Right lobe of liver (tissue), 6 donors: Measurements from ENCODE around the gene TUBA1C. TPM values are rescaled to one million over a fixed set of nuclear protein-coding genes. Genes with fewer than 3 reads are reported as not detected.
"Not testable (repeated sequence)": the region's sequence is repeated elsewhere in the genome, so short reads cannot be mapped to it uniquely, and the experiment has no call there.

ENCODE experiments used
- ATAC-seq, 4 donors: fragments of 200-7000 bp; cut with Tn5 transposase; one replicate each; pipeline ENCODE4 v1.9.1; 2020; ENCODE audit warnings: mild to moderate bottlenecking in 4 of 4, moderate library complexity in 4 of 4
- DNase-seq, 3 donors: peaks; one replicate each; pipeline ENCODE4 v3.0.0-alpha.2; 2020
- H3K27ac ChIP-seq, 3 donors: fragments of 200-600 bp; one replicate each; pipeline ENCODE4 v1.8.0; 2022
- H3K27me3 ChIP-seq, 2 donors: fragments of 200-600 bp; one replicate each; pipeline ENCODE4 v1.8.0; 2022
- H3K36me3 ChIP-seq, 4 donors: fragments of 200-600 bp; sonication (generic) in 1 of 4; one replicate each; pipeline versions ENCODE4 v1.5.1 to v1.8.0; 2017 to 2022; ENCODE audit warnings: control low read depth in 1 of 4
- H3K4me1 ChIP-seq, 4 donors: fragments of 200-600 bp; sonication (generic) in 1 of 4; one replicate each; pipeline versions ENCODE4 v1.5.1 to v1.8.0; 2017 to 2022; ENCODE audit warnings: control low read depth in 1 of 4
- H3K4me3 ChIP-seq, 3 donors: fragments of 200-600 bp; one replicate each; pipeline ENCODE4 v1.8.0; 2022
- H3K9me3 ChIP-seq, 4 donors: fragments of 200-600 bp; sonication (generic) in 1 of 4; one replicate each; pipeline versions ENCODE4 v1.5.1 to v1.8.0; 2017 to 2022; ENCODE audit warnings: control low read depth in 1 of 4
- POLR2A ChIP-seq: fragments of 450-650 bp; IDR thresholded peaks from one replicate; pipeline ENCODE4 v1.6.1; 2017; ENCODE audit warnings: antibody characterized with exemption, mild to moderate bottlenecking
- WGBS: methylation state at CpG from one replicate; pipeline ENCODE4 v1.1.6; 2018; ENCODE audit warnings: low coverage, low lambda C conversion rate; ENCODE audit not compliant: insufficient coverage; ENCODE audit errors: missing lambda C conversion rate; 5-methylcytosine and 5-hydroxymethylcytosine counted together
- intact Hi-C, 2 donors: fragments of 100-400 bp; cut with DNase I; formaldehyde crosslinking; loops; one replicate each; pipeline versions ENCODE4 v1.11.2 to v1.14.1; 2022
- total RNA-seq, 6 experiments: library from RNA; depleted of rRNA in 2 of 6; stranded (reverse); fragments of >200 nt in 2 of 6; fragmentation: NEBNext Ultra II Directional in 3 of 6; extraction: Animal tissue kit (Norgen Biotek cat#: 25700) in 3 of 6; gene quantifications; one replicate each; pipeline versions ENCODE4 v1.1.0 to v1.2.4, GENCODE V29; 2016 to 2023
- TF ChIP-seq, protein P1 (sequence below), 4 donors: fragments of 200-600 bp in 3 of 4; fragments of 450-650 bp in 1 of 4; IDR thresholded peaks; one replicate each; pipeline versions ENCODE4 v1.5.1 to v1.8.0; 2016 to 2022; ENCODE audit warnings: antibody characterized with exemption in 4 of 4, mild to moderate bottlenecking in 2 of 4
- donor health status: DM: no; HTN: yes; CAD: no.
- donor health status: DM: no; HTN: no; CAD: no.
- donor health status: DM: no; HTN: no; CAD: no.
- donor health status: DM: no; HTN: yes; CAD: no.
- donor health status: DM: no; HTN: yes; CAD: no.

TUBA1C gene
- total RNA-seq, 6 experiments from 2014 or later: 40.6 to 224 (median 68.7) TPM

DNA sequence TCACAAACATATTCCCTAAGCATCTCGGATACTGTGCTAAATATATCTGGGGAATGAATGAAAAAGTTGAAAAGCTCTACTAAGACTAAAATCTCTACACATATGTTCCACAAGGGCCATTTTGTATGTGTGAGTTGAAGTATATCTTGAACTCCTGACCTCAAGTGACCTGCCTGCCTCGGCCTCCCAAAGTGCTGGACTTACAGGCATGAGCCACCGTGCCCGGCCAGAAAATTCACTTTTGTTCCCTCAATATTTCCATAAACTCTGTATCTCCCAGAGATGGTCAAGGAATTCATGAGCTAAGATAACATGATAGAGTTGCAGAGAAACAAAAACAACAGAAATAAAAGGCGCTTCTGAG is 1.5 kb upstream of the TUBA1C start:
- TF ChIP-seq, protein P1, sequence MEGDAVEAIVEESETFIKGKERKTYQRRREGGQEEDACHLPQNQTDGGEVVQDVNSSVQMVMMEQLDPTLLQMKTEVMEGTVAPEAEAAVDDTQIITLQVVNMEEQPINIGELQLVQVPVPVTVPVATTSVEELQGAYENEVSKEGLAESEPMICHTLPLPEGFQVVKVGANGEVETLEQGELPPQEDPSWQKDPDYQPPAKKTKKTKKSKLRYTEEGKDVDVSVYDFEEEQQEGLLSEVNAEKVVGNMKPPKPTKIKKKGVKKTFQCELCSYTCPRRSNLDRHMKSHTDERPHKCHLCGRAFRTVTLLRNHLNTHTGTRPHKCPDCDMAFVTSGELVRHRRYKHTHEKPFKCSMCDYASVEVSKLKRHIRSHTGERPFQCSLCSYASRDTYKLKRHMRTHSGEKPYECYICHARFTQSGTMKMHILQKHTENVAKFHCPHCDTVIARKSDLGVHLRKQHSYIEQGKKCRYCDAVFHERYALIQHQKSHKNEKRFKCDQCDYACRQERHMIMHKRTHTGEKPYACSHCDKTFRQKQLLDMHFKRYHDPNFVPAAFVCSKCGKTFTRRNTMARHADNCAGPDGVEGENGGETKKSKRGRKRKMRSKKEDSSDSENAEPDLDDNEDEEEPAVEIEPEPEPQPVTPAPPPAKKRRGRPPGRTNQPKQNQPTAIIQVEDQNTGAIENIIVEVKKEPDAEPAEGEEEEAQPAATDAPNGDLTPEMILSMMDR (IDR thresholded peaks at IDR 0.05): no peak
- TF ChIP-seq POLR2A: no peak
- Histone ChIP-seq H3K27ac (no peak overlapping the region), H3K9me3 (no peaks in the 10 kb centered on the region), H3K27me3 (no peaks in the 10 kb centered on the region), H3K36me3 (no peaks in the 10 kb centered on the region), H3K4me3 (no peak overlapping the region), H3K4me1 (peaks cover 0 to 26% (median 9%) of the 10 kb centered on the region in 4 donors)
- ATAC-seq (no peak), DNase-seq (no peak)
- intact Hi-C loops: no loop called here
- 86% methylated on average over 5 of the region's 5 CpGs for WGBS

DNA sequence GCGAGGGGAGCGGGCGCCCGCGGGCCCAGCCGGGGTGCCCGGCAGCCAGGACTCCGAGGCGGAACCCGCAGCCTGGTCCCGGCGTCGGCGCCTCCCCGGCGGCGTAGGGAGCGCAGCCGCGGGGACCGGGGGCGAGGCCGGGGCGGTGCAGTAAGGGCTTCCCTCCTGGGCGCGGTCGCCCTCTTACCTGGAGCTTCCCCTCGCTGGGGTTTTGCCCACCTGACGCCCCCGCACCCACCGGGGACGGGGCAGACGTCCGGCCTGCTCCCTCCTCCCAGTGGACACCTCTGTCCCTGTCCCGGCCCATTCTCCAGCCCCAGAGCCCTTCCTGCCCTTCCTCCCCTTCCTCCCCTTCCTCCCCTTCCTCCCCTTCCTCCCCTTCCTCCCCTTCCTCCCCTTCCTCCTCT is 413 bp upstream of the TUBA1C start:
- peaks cover 0 to 2% (median under 1%) of the 10 kb centered on the region in 4 donors for H3K36me3 ChIP-seq
- TF ChIP-seq, protein P1 (IDR thresholded peaks at IDR 0.05): no peak
- no peak for TF ChIP-seq POLR2A
- no peaks in the 10 kb centered on the region for H3K9me3 ChIP-seq
- H3K27ac ChIP-seq: peak overlapping the region; percentile 37 to 88 (median 66)
- H3K4me1 ChIP-seq: peaks cover 0 to 34% (median 9%) of the 10 kb centered on the region in 4 donors
- ATAC-seq (peak in 3 of 4 donors; percentile 50 to 60 (median 53)), DNase-seq (no peak)
- H3K4me3 ChIP-seq: peak overlapping the region; percentile 75 to 98 (median 94)
- intact Hi-C loops: no loop called here
- H3K27me3 ChIP-seq: no peaks in the 10 kb centered on the region
- WGBS: 0% methylated on average over 4 of the region's 35 CpGs

DNA sequence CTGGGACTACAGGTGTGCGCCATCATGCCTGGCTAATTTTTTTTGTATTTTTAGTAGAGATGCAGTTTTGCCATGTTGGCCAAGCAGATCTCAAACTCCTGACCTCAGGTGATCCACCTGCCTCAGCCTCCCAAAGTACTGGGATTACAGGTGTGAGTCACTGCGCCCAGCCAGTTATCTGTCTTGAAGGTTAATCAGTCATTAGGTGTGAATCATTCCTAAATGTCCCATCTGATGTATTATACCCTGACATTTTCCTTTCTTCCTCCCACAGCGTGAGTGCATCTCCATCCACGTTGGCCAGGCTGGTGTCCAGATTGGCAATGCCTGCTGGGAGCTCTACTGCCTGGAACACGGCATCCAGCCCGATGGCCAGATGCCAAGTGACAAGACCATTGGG is 4.3 kb downstream of the TUBA1C start:
- H3K4me3 ChIP-seq, H3K27me3 ChIP-seq, DNase-seq, ATAC-seq, intact Hi-C loops, H3K27ac ChIP-seq, H3K9me3 ChIP-seq: not testable (repeated sequence)
- Histone ChIP-seq H3K4me1 (peaks cover 0 to 34% (median 9%) of the 10 kb centered on the region in 4 donors), H3K36me3 (peaks cover 0 to 40% (median 30%) of the 10 kb centered on the region in 4 donors)
- WGBS: 83% methylated on average over 3 of the region's 6 CpGs

DNA sequence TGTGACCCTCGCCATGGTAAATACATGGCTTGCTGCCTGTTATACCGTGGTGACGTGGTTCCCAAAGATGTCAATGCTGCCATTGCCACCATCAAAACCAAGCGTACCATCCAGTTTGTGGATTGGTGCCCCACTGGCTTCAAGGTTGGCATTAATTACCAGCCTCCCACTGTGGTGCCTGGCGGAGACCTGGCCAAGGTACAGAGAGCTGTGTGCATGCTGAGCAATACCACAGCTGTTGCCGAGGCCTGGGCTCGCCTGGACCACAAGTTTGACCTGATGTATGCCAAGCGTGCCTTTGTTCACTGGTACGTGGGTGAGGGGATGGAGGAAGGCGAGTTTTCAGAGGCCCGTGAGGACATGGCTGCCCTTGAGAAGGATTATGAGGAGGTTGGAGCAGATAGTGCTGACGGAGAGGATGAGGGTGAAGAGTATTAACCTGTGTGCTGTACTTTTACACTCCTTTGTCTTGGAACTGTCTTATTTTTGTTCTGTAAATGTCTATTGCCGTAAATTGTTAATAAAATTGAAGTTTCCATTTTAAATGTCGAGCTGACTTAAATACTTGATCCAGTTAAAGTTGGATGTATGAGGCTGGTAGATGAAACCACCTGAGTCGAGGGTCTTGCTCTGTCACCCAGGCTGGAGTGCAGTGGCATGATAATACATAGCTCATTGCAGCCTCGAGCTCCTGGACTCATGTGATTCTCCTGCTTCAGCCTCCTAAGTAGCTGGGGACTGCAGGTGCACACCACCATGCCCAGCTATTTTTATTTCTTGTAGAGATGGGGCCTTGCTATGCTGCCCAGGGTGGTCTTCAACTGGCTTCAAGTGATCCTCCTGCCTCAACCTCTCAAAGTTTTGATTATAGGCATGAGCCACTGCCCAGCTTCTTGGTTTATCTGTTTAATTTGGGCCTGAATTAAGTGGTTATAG is 8.2 kb downstream of the TUBA1C start:
- Histone ChIP-seq H3K9me3 (no peaks in the 10 kb centered on the region), H3K27ac (no peak overlapping the region), H3K27me3 (no peaks in the 10 kb centered on the region), H3K36me3 (peaks cover 0 to 40% (median 30%) of the 10 kb centered on the region in 4 donors), H3K4me3 (no peak overlapping the region), H3K4me1 (peaks cover 0 to 12% (median under 1%) of the 10 kb centered on the region in 4 donors)
- ATAC-seq (no peak), DNase-seq (no peak)
- WGBS: 98% methylated on average over 10 of the region's 16 CpGs
- intact Hi-C loops: no loop called here
- no peak for TF ChIP-seq POLR2A
- TF ChIP-seq, protein P1 (IDR thresholded peaks at IDR 0.05): no peak

DNA sequence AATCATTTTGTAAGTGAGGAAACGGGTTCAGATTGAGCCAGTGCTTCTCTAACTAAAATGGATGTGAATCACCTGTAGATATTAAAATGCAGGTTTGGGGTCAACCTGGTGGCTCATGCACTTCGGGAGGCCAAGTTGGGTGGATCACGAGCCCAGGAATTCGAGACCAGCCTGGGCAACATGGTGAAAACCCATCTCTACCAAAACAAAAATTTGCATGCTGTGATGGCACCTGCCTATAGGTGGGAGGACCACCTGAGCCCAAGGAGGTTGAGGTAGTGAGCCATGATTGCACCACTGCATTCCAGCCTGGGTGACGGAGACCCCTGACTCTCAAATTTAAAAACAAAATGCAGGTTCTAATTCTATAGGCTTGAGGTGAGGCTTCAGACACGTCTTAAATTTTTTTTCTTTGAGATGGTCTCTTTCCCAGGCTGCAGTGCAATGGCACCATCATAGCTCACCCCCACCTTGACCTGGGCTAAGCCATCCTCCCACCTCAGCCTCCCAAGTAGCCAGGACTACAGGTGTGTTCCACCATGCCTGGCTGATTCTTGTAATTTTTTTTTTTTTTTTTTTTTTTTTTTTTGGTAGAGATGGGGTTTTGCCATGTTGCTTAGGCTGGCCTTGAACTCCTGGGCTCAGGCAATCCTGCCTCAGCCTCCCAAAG is 9.0 kb downstream of the TUBA1C start:
- H3K36me3 ChIP-seq: peaks cover 0 to 40% (median 30%) of the 10 kb centered on the region in 4 donors

More for the DNA sequence above, 9.0 kb downstream of the TUBA1C start:
- intact Hi-C loops: no loop called here
- TF ChIP-seq, protein P1 (IDR thresholded peaks at IDR 0.05): no peak
- TF ChIP-seq POLR2A: no peak
- H3K27ac ChIP-seq: no peak overlapping the region
- DNase-seq (no peak), ATAC-seq (no peak)
- H3K4me1 ChIP-seq: peaks cover 0 to 4% (median under 1%) of the 10 kb centered on the region in 4 donors
- WGBS: 92% methylated on average over 2 of the region's 6 CpGs
- H3K27me3 ChIP-seq: no peaks in the 10 kb centered on the region
- no peak overlapping the region for H3K4me3 ChIP-seq
- no peaks in the 10 kb centered on the region for H3K9me3 ChIP-seq
